GM10847 (cell line): ENCODE results near the gene ANHX.

Source experiments
- POLR2A ChIP-seq: IDR thresholded peaks from 2 replicates; pipeline ENCODE4 v1.6.1; 2011; ENCODE audit not compliant: insufficient read length; ENCODE audit errors: extremely low read depth

The ANHX gene

DNA sequence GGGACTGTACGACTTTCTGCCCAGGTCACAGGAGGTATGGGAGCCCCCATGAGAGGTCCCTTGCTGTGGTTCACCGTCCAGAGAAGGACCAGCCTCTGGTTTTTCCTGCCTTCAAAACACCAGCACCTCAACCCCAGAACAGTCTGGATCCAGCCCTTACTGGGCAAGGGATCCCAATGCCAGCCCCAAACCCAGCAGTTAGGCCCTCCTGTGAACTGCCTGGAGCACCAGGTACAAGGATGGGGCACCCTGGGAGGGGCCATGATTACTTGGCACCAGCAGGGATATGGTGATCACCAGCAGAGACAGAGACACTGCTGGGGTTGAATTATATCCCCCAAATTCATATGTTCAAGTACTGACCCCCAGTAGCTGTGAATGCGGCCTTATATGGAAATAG is 20.0 kb downstream of the ANHX start:
- TF ChIP-seq POLR2A: no peak

DNA sequence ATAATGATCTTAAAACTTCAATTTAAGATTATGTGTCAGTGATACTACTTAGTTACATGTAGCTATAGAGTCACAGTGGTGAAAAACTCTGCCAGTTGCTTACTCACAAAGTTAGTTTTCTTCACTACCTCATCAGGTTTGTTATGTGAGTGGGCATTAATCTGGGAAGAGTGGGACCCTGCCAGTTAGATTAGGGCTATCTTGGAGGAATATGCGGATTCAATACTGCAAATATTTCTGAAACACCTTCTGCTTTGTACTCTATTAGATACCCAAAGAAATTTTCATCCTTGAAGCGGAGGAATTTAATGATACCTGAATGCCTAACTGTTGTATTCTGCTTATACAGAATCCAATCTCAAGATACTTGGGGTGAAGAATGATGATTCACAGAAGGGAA is 29.3 kb downstream of the ANHX start:
- TF ChIP-seq POLR2A: no peak

DNA sequence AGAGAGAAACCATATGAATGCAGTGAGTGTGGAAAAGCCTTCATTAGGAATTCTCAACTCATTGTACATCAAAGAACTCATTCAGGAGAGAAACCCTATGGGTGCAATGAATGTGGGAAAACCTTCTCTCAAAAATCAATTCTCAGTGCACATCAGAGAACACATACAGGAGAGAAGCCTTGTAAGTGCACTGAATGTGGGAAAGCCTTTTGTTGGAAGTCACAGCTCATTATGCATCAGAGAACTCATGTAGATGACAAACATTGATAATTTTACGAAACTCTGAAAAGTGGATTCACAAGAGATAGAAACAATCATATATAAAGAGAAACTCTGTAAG is 31.4 kb downstream of the ANHX start:
- TF ChIP-seq POLR2A: no peak

DNA sequence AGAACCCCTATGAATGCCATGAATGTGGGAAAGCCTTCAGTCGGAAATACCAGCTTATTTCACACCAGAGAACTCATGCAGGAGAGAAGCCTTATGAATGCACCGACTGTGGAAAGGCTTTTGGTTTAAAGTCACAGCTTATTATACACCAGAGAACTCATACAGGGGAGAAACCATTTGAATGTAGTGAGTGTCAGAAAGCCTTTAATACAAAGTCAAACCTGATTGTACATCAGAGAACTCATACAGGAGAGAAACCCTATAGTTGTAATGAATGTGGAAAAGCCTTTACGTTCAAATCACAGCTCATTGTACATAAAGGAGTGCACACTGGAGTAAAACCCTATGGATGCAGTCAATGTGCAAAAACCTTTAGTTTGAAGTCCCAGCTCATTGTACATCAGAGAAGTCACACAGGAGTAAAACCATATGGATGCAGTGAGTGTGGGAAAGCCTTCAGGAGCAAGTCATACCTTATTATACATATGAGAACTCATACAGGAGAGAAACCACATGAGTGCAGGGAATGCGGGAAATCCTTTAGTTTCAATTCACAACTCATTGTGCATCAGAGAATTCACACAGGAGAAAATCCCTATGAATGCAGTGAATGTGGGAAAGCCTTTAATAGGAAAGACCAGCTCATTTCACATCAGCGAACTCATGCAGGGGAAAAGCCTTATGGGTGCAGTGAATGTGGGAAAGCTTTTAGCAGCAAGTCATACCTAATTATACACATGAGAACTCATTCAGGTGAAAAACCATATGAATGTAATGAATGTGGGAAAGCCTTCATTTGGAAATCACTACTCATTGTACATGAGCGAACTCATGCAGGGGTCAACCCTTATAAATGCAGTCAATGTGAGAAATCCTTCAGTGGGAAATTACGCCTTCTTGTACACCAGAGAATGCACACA is 32.1 kb downstream of the ANHX start:
- TF ChIP-seq POLR2A: no peak

DNA sequence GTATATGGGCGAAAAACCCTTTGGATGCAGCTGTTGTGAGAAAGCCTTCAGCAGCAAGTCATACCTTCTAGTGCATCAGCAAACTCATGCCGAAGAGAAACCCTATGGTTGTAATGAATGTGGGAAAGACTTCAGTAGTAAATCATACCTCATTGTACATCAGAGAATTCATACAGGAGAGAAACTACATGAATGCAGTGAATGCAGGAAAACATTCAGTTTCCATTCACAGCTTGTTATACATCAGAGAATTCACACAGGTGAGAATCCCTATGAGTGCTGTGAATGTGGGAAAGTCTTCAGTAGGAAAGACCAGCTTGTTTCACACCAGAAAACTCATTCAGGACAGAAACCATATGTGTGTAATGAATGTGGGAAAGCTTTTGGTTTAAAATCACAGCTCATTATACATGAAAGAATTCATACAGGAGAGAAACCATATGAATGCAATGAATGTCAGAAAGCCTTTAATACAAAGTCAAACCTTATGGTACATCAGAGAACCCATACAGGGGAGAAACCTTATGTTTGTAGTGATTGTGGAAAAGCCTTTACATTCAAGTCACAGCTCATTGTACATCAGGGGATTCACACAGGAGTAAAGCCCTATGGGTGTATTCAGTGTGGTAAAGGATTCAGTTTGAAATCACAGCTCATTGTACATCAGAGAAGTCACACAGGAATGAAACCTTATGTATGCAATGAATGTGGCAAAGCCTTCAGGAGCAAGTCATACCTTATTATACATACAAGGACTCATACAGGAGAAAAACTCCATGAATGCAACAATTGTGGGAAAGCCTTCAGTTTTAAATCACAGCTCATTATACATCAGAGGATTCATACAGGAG is 33.0 kb downstream of the ANHX start:
- no peak for TF ChIP-seq POLR2A

DNA sequence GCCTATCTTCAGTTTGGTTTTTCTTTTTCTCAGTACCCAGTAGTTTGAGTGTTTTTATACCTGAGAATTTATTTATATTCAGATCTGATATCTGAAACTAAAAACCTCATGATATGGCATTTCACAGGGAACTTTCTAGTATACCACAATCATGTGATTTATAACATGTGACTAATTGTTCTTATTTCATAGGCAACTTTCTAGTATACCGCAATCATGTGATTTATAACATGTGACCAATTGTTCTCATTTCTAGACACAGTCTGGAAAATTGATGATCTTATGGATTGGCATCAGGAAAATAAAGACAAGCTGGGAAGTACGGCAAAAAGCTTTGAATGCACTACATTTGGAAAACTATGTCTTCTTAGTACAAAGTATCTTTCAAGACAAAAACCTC is 33.8 kb downstream of the ANHX start:
- TF ChIP-seq POLR2A: no peak

DNA sequence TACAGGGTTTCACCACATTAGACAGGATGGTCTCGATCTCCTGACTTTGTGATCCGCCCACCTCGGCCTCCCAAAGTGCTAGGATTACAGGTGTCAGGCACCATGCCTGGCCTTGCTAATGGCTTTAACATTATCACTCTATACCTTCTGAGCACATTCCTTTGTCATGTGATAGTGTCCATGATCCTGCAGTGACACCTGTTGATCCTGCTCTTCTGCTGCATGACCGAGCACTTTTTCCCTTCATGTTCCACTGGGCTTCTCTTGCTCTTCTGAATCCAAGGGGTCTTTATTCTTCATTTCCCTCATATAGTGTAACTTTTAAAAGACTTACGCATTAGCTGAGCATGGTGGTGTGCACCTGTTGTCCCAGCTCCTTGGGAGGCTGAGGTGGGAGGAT is 42.8 kb downstream of the ANHX start:
- TF ChIP-seq POLR2A: no peak

DNA sequence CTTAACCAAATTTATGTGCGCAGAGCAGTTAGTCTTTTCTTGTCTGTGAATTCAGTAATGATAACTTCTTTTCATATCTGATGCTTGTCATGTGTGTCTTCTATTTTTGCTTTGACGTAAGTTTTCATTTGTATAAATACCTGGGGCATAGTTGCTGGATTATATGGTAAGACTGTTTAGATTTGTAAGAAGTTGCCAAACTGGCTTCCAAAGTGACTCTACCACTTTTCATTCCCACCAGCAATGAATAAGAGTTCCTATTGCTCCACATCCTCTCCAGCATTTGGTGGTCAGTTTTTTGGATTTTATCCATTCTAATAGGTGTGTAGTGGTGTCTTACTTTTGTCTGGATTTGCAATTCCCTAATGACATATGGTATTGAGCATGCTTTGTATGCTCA is 45.5 kb downstream of the ANHX start:
- no peak for TF ChIP-seq POLR2A

DNA sequence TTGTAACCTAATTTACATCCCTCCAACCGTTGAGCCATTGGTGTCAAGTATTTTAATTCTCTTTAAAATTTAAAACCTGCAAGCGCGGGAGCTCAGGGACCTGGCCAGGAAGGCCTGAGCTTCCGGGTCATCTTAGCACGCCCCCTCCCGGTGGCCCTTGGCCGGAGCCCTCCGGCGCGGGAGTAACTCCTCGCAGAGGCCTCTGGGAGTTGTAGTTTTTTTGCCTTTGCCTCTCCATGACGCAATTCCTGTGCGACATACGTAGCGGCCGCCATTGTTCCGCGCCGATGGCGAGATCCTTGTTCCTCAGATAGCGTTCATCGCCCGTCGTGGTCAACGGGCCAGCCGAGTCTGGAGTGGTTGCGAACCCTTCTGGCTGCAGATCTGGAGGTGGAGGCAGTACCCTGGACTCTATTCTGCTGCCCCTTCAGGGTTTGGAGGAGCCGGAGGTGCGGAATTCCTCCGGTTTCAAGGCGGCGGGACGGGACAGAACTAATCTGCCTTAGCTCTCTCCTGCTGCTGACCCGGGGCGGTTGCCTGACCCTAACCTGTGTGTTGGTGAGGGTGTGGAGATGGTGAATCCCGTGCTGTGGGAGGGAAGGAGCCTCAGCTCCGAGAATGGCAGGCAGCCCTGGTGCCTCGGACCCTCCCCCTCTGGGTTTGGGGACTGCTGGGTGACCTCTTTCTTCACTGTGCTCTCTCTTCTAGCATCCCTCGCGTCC is 54.3 kb downstream of the ANHX start, which contains the start of gene ZNF268:
Gene ZNF268 (plus strand): TSS at position 258 of the 722 bp plus-strand sequence. CDS start 503 bp downstream, outside the sequence.
- peak; percentile 66 for TF ChIP-seq POLR2A

DNA sequence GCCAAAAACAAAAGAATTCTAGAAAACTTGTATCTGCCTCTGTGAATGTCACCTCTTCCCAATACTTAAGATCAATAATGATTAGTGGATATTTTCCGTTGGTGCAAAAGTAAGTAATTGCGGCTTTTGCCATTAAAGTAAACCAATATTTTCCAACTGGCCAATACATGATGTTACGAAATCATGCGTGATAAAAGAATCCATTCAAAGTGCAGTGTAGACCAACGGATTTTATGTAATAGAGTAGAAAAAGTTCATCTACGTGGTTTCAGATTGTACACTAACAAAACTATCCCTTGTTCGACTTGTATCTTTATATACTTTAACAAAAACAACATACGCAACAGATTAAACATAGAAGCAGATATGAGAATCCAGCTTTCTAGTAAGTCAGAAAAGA is 55.0 kb downstream of the ANHX start:
- TF ChIP-seq POLR2A: no peak

DNA sequence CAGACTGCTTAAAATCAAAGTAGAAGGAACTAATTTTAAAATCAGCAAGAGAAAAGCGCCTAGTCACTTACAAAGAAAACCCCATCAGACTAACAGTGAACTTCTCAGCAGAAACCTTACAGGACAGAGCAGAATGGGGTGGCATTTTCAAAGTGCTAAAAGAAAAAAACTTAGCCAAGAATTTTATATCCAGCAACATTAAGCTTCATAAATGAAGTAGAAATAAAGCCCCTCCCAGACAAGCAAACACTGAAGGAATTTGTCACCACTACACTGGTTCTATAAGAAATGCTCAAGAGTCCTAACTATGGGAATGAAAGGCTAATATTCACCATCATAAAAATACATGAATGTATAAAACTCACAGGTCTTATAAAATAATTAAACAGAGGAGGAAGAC is 60.8 kb downstream of the ANHX start:
- TF ChIP-seq POLR2A: no peak

DNA sequence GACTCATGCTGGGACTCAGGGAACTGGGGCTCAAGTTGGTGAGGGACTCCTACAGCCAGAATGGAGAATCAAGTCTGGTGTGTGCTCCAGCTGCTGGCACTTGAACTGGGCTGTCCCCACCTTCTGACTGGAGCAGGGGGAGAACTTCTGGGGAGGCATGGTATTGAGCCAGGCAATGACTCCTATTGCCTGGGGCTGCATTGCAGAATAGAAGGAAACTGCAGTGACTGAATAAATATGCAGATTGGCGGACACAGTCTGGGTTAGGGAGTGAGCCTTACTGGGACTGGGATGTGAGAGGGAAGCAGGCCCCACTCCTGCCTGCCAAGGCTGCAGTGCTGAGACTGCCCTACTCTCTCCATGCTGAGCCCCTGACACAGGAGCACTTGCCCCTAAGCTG is 63.2 kb downstream of the ANHX start:
- TF ChIP-seq POLR2A: no peak
